Neuronal stem cell (in vitro differentiated cells): ENCODE results near the gene ZG16.

Experiments used
- DNase-seq: peaks from one replicate; pipeline ENCODE4 v3.0.0-alpha.2; 2013; ENCODE audit warnings: low spot score
- H2AFZ ChIP-seq: one replicate; pipeline ENCODE4 v1.6.1; 2013; ENCODE audit warnings: mild to moderate bottlenecking, low read length, inconsistent platforms
- H2AK5ac ChIP-seq: 2 replicates; pipeline ENCODE4 v1.6.1; 2013; ENCODE audit warnings: low read depth, mild to moderate bottlenecking, inconsistent platforms, low read length, moderate library complexity, mixed read lengths
- H2BK120ac ChIP-seq: 2 replicates; pipeline ENCODE4 v1.6.1; 2013; ENCODE audit warnings: low read depth, mild to moderate bottlenecking, inconsistent platforms, low read length, moderate library complexity, mixed read lengths
- H2BK12ac ChIP-seq: one replicate; pipeline ENCODE4 v1.6.1; 2013; ENCODE audit warnings: low read length, inconsistent platforms
- H2BK15ac ChIP-seq: 2 replicates; pipeline ENCODE4 v1.6.1; 2013; ENCODE audit warnings: mild to moderate bottlenecking, low read length, inconsistent platforms, mixed read lengths
- H2BK5ac ChIP-seq: one replicate; pipeline ENCODE4 v1.6.1; 2013; ENCODE audit warnings: inconsistent platforms, mild to moderate bottlenecking, low read length, moderate library complexity
- H3K14ac ChIP-seq: one replicate; pipeline ENCODE4 v1.6.1; 2013; ENCODE audit warnings: low read length, inconsistent platforms
- H3K18ac ChIP-seq: 2 replicates; pipeline ENCODE4 v1.6.1; 2013; ENCODE audit warnings: low read length, inconsistent platforms
- H3K23ac ChIP-seq: 2 replicates; pipeline ENCODE4 v1.6.1; 2013; ENCODE audit warnings: low read depth, mild to moderate bottlenecking, mixed read lengths, low read length, inconsistent platforms; ENCODE audit not compliant: poor library complexity
- H3K27ac ChIP-seq: replicated peaks from 3 replicates; pipeline ENCODE4 v1.5.1; 2013; ENCODE audit warnings: low read length, inconsistent platforms
- H3K27me3 ChIP-seq, 3 experiments: 2 replicates each; pipeline ENCODE4 v1.6.1; 2013; ENCODE audit warnings: low read length in 3 of 3, mild to moderate bottlenecking in 2 of 3, inconsistent platforms in 1 of 3, low read depth in 1 of 3, mixed read lengths in 1 of 3, moderate library complexity in 1 of 3; ENCODE audit not compliant: control insufficient read depth in 3 of 3, insufficient read depth in 3 of 3
- H3K36me3 ChIP-seq, 2 donors: replicated peaks in 1 of 2; 2 replicates each; pipeline ENCODE4 v1.6.1; 2013; ENCODE audit warnings: low read length in 2 of 2; ENCODE audit not compliant: control insufficient read depth in 2 of 2, insufficient read depth in 2 of 2
- H3K4ac ChIP-seq: 2 replicates; pipeline ENCODE4 v1.6.1; 2013; ENCODE audit warnings: inconsistent platforms, mild to moderate bottlenecking, low read length, moderate library complexity
- H3K4me1 ChIP-seq, 2 donors: 1 replicate in 1 of 2; 2 replicates in 1 of 2; pipeline ENCODE4 v1.6.1; 2013; ENCODE audit warnings: low read length in 2 of 2, low read depth in 1 of 2; ENCODE audit not compliant: control insufficient read depth in 2 of 2, insufficient read depth in 1 of 2
- H3K4me2 ChIP-seq: one replicate; pipeline ENCODE4 v1.6.1; 2013; ENCODE audit warnings: mild to moderate bottlenecking, low read length, inconsistent platforms; ENCODE audit not compliant: insufficient read depth, poor library complexity, severe bottlenecking
- H3K4me3 ChIP-seq, 2 donors: 2 replicates each; pipeline ENCODE4 v1.5.1; 2013; ENCODE audit warnings: low read length in 2 of 2, mild to moderate bottlenecking in 2 of 2, inconsistent platforms in 1 of 2, moderate library complexity in 1 of 2
- H3K79me1 ChIP-seq: one replicate; pipeline ENCODE4 v1.6.1; 2013; ENCODE audit warnings: low read depth, mild to moderate bottlenecking, inconsistent platforms, low read length, moderate library complexity
- H3K9ac ChIP-seq: one replicate; pipeline ENCODE4 v1.6.1; 2013; ENCODE audit warnings: mild to moderate bottlenecking, low read depth, low read length, inconsistent platforms; ENCODE audit not compliant: poor library complexity
- H3K9me3 ChIP-seq, 2 donors: replicated peaks in 1 of 2; 2 replicates each; pipeline versions ENCODE3 to v1.6.1; 2013; ENCODE audit warnings: low read length in 2 of 2, mild to moderate bottlenecking in 2 of 2, inconsistent platforms in 1 of 2, low read depth in 1 of 2, mixed read lengths in 1 of 2, moderate library complexity in 1 of 2; ENCODE audit not compliant: control insufficient read depth in 2 of 2, insufficient read depth in 1 of 2
- H4K8ac ChIP-seq: one replicate; pipeline ENCODE4 v1.6.1; 2013; ENCODE audit warnings: low read depth, mild to moderate bottlenecking, inconsistent platforms, low read length, moderate library complexity
- H4K91ac ChIP-seq: one replicate; pipeline ENCODE4 v1.6.1; 2013; ENCODE audit warnings: low read length, low read depth, mild to moderate bottlenecking, inconsistent platforms; ENCODE audit not compliant: poor library complexity
- WGBS, 2 donors: extraction: QIAGEN DNeasy Blood & Tissue Kit; methylation state at CpG; one replicate each; pipeline ENCODE4 v1.1.7; 2013; ENCODE audit warnings: missing lambda C conversion rate in 2 of 2, mixed read lengths in 1 of 2; ENCODE audit not compliant: insufficient read length in 2 of 2, insufficient replicate concordance in 1 of 2; ENCODE audit errors: extremely low coverage in 2 of 2; 5-methylcytosine and 5-hydroxymethylcytosine counted together

ZG16 gene

DNA sequence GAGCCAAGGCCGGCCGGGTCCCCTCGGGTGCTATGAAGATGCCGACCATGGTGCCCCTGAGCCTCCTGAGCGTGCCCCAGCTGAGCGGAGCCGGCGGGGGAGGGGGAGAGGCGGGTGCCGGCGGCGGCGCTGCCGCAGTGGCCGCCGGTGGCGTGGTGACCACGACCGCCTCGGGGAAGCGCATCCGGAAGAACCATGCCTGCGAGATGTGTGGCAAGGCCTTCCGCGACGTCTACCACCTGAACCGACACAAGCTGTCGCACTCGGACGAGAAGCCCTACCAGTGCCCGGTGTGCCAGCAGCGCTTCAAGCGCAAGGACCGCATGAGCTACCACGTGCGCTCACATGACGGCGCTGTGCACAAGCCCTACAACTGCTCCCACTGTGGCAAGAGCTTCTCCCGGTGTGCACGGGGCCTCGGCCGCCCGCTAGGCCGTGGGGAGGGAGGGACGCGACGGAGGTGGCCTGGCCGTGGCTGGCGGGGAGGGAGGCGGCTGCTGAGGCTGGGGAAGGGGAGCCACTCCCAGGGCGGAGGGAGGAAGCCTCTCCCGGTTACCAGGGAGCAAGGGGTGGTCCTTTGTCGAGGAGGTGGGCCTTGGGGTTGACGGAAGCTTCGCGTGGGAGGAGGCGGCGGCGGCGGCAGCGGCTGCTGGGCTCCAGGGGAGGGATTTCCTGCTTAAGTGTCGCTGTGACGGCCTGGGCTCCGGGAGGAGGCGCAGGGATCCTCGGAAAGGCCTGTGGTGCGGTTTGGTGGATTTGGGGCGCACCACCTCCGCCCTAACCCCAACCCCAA is 29.6 kb downstream of the ZG16 start:
- H2BK5ac ChIP-seq = peak overlapping the region; percentile 96
- H3K79me1 ChIP-seq = peaks cover 25% of the 10 kb centered on the region
- peaks cover 0 to 2% of the 10 kb centered on the region in 2 donors for H3K9me3 ChIP-seq
- peak overlapping the region; percentile 64 to 93 for H3K4me3 ChIP-seq
- no CpG with 5 or more reads among the region's 69 CpGs for WGBS, 2 donors
- peak overlapping the region; percentile 87 for H2BK120ac ChIP-seq
- H3K36me3 ChIP-seq = peaks cover 35 to 58% of the 10 kb centered on the region in 2 donors
- H3K27me3 ChIP-seq = no peaks in the 10 kb centered on the region
- H2AK5ac ChIP-seq = peak overlapping the region; percentile 99
- H3K23ac ChIP-seq = peak overlapping the region; percentile 92
- H3K4me2 ChIP-seq = peak overlapping the region; percentile 91
- peak overlapping the region; percentile 93 for H3K27ac ChIP-seq
- peak overlapping the region; percentile 98 for H3K9ac ChIP-seq
- H3K4me1 ChIP-seq = peaks cover 37 to 40% of the 10 kb centered on the region in 2 donors
- H2BK12ac ChIP-seq = peak overlapping the region; percentile 33
- H4K91ac ChIP-seq = no peak overlapping the region
- DNase-seq = peak; percentile 77
- H2BK15ac ChIP-seq = peak overlapping the region; percentile 85
- H3K14ac ChIP-seq = peak overlapping the region; percentile 98
- H3K18ac ChIP-seq = peak overlapping the region; percentile 98
- H3K4ac ChIP-seq = peak overlapping the region; percentile 66
- peak overlapping the region; percentile 15 for H2AFZ ChIP-seq
- H4K8ac ChIP-seq = peak overlapping the region; percentile 10

GRCh38 chr16:29808219-29808900 is 30.3 kb downstream of the ZG16 start:
- Histone ChIP-seq H3K9ac (peak overlapping the region; percentile 98), H3K36me3 (peaks cover 29 to 51% of the 10 kb centered on the region in 2 donors), H2BK5ac (peak overlapping the region; percentile 96), H4K8ac (peak overlapping the region; percentile 10), H3K4me2 (peak overlapping the region; percentile 91), H4K91ac (no peak overlapping the region), H2BK120ac (no peak overlapping the region), H2BK15ac (peak overlapping the region; percentile 85), H3K9me3 (peaks cover 0 to 2% of the 10 kb centered on the region in 2 donors), H3K14ac (no peak overlapping the region), H3K4ac (no peak overlapping the region), H3K4me1 (peaks cover 40 to 41% of the 10 kb centered on the region in 2 donors), H3K27ac (peak overlapping the region; percentile 93), H3K23ac (peak overlapping the region; percentile 92), H3K79me1 (peaks cover 25% of the 10 kb centered on the region), H2AK5ac (peak overlapping the region; percentile 99), H3K27me3 (no peaks in the 10 kb centered on the region), H3K4me3 (peak overlapping the region; percentile 64 to 93), H2AFZ (no peak overlapping the region), H3K18ac (peak overlapping the region; percentile 87), H2BK12ac (no peak overlapping the region)
- no CpG with 5 or more reads among the region's 25 CpGs for WGBS, 2 donors
- DNase-seq = no peak

- Histone ChIP-seq H2AFZ (no peak overlapping the region), H3K27me3 (no peaks in the 10 kb centered on the region), H3K14ac (no peak overlapping the region), H3K4me3 (peak overlapping the region in 1 of 2 donors; percentile 64), H3K27ac (peak overlapping the region; percentile 97), H3K4me2 (peak overlapping the region; percentile 23), H2BK5ac (no peak overlapping the region), H4K8ac (peak overlapping the region; percentile 19), H2BK120ac (no peak overlapping the region), H3K4me1 (peaks cover 44 to 46% of the 10 kb centered on the region in 2 donors), H2AK5ac (peak overlapping the region; percentile 2), H3K9me3 (peaks cover 0 to 2% of the 10 kb centered on the region in 2 donors), H3K36me3 (peaks cover 20 to 42% of the 10 kb centered on the region in 2 donors), H3K79me1 (peaks cover 25% of the 10 kb centered on the region), H2BK12ac (no peak overlapping the region), H3K23ac (peak overlapping the region; percentile 66), H4K91ac (no peak overlapping the region), H3K9ac (peak overlapping the region; percentile 70), H2BK15ac (no peak overlapping the region), H3K18ac (peak overlapping the region; percentile 48), H3K4ac (no peak overlapping the region)
- DNase-seq = no peak
- no CpG with 5 or more reads among the region's 31 CpGs for WGBS, 2 donors
Measured at GRCh38 chr16:29809031-29809747, 31.1 kb downstream of the ZG16 start.
